Stomach smooth muscle (tissue), 2 donors: ENCODE data around the gene DET1.
A peak's percentile ranks its signal among the peaks of the same experiment; 100 is the strongest.

Experiments
- H3K27ac ChIP-seq: one replicate; pipeline ENCODE4 v1.7.0; 2013; ENCODE audit warnings: mild to moderate bottlenecking, low read length, inconsistent platforms
- H3K27me3 ChIP-seq, 2 donors: one replicate each; pipeline ENCODE4 v1.7.0; 2013; ENCODE audit warnings: low read length in 2 of 2; ENCODE audit not compliant: insufficient read depth in 2 of 2, control insufficient read depth in 1 of 2
- H3K36me3 ChIP-seq, 2 donors: one replicate each; pipeline ENCODE4 v1.7.0; 2013; ENCODE audit warnings: low read length in 2 of 2; ENCODE audit not compliant: control insufficient read depth in 2 of 2, insufficient read depth in 2 of 2
- H3K4me1 ChIP-seq: one replicate; pipeline ENCODE4 v1.7.0; 2013; ENCODE audit warnings: low read length; ENCODE audit not compliant: control insufficient read depth, insufficient read depth
- H3K4me3 ChIP-seq, 2 donors: one replicate each; pipeline ENCODE4 v1.7.0; 2013; ENCODE audit warnings: low read length in 2 of 2
- H3K9ac ChIP-seq, 2 donors: one replicate each; pipeline ENCODE4 v1.7.0; 2013; ENCODE audit warnings: low read length in 2 of 2, mild to moderate bottlenecking in 1 of 2
- H3K9me3 ChIP-seq, 2 donors: one replicate each; pipeline ENCODE4 v1.7.0; 2013; ENCODE audit warnings: low read length in 2 of 2; ENCODE audit not compliant: control insufficient read depth in 2 of 2
- donor health status: healthy.
- donor health status: Pancreatic carcinoma.

The DET1 gene

GRCh38 chr15:88467935-88468528, 78.4 kb downstream of the DET1 start:
- Histone ChIP-seq H3K36me3 (peaks cover 16 to 22% of the 10 kb centered on the region in 2 donors), H3K27ac (peak overlapping the region; percentile 84), H3K4me3 (peak overlapping the region; percentile 95 to 99)

GRCh38 chr15:88467073-88467934, 79.2 kb downstream of the DET1 start, which contains the start of the genes MRPL46 and MRPS11:
Gene MRPL46, minus strand, starts transcription at chr15:88467388. Its CDS starts 11 bp downstream, at chr15:88467377.
Gene MRPS11, plus strand, starts transcription at chr15:88467708. Its CDS starts 10 bp downstream, at chr15:88467718.
- Histone ChIP-seq H3K9me3 (no peaks in the 10 kb centered on the region), H3K27me3 (no peaks in the 10 kb centered on the region), H3K9ac (peak within 1 kb of the TSS; percentile 83 to 97), H3K4me1 (peaks cover 25% of the 10 kb centered on the region), H3K36me3 (peaks cover 20 to 21% of the 10 kb centered on the region in 2 donors), H3K27ac (peak within 1 kb of the TSS; percentile 84), H3K4me3 (peak within 1 kb of the TSS; percentile 95 to 99)

More at GRCh38 chr15:88467935-88468528, 78.4 kb downstream of the DET1 start:
- no peaks in the 10 kb centered on the region for H3K27me3 ChIP-seq
- peaks cover 25% of the 10 kb centered on the region for H3K4me1 ChIP-seq
- H3K9ac ChIP-seq: peak overlapping the region; percentile 83 to 97
- no peaks in the 10 kb centered on the region for H3K9me3 ChIP-seq

GRCh38 chr15:88465633-88466224, 80.8 kb downstream of the DET1 start:
- H3K27me3 ChIP-seq: no peaks in the 10 kb centered on the region
- no peak overlapping the region for H3K9ac ChIP-seq
- H3K9me3 ChIP-seq: no peaks in the 10 kb centered on the region
- H3K27ac ChIP-seq: no peak overlapping the region
- H3K4me1 ChIP-seq: peaks cover 25% of the 10 kb centered on the region
- H3K36me3 ChIP-seq: peaks cover 19 to 27% of the 10 kb centered on the region in 2 donors
- peak overlapping the region; percentile 95 to 99 for H3K4me3 ChIP-seq

GRCh38 chr15:88463870-88464532, 82.5 kb downstream of the DET1 start:
- Histone ChIP-seq H3K4me3 (no peak overlapping the region), H3K36me3 (peaks cover 27 to 42% of the 10 kb centered on the region in 2 donors), H3K9me3 (no peaks in the 10 kb centered on the region), H3K27me3 (no peaks in the 10 kb centered on the region), H3K4me1 (peaks cover 22% of the 10 kb centered on the region), H3K9ac (no peak overlapping the region), H3K27ac (no peak overlapping the region)
